CD4-positive, alpha-beta T cell treated with Interleukin-4 for 4 hours (primary cell): Measurements from ENCODE around the gene PLPP3.

Experiments used
- DNase-seq: peaks from one replicate; pipeline ENCODE4 v3.0.0-alpha.2; 2020

PLPP3 gene

GRCh38 chr1:56517404-56518130, 61.8 kb downstream of the PLPP3 start:
- no peak for DNase-seq

GRCh38 chr1:56516539-56517252, 62.7 kb downstream of the PLPP3 start:
- no peak for DNase-seq

- no peak for DNase-seq
These were observed 63.3 kb downstream of the PLPP3 start for GRCh38 chr1:56515898-56516538.

- DNase-seq, result no peak
These were observed 66.5 kb downstream of the PLPP3 start for GRCh38 chr1:56512724-56513494.

- no peak for DNase-seq
These were observed 67.6 kb downstream of the PLPP3 start for GRCh38 chr1:56511766-56512165.

GRCh38 chr1:56511364-56511763, 68.0 kb downstream of the PLPP3 start:
- DNase-seq, result no peak

GRCh38 chr1:56510642-56511021, 68.7 kb downstream of the PLPP3 start:
- no peak for DNase-seq

GRCh38 chr1:56509713-56510641, 69.4 kb downstream of the PLPP3 start:
- DNase-seq, result no peak

- DNase-seq, result no peak
These were observed 70.8 kb downstream of the PLPP3 start for GRCh38 chr1:56508523-56508983.

GRCh38 chr1:56507925-56508522, 71.3 kb downstream of the PLPP3 start:
- no peak for DNase-seq

- no peak for DNase-seq
These were observed 72.3 kb downstream of the PLPP3 start for GRCh38 chr1:56506951-56507491.

GRCh38 chr1:56505792-56506743, 73.3 kb downstream of the PLPP3 start:
- no peak for DNase-seq

- DNase-seq, result no peak
These were observed 76.6 kb downstream of the PLPP3 start for GRCh38 chr1:56502700-56503245.

GRCh38 chr1:56501888-56502287, 77.5 kb downstream of the PLPP3 start:
- no peak for DNase-seq

GRCh38 chr1:56501426-56501825, 77.9 kb downstream of the PLPP3 start:
- no peak for DNase-seq

- no peak for DNase-seq
These were observed 82.3 kb downstream of the PLPP3 start for GRCh38 chr1:56496821-56497772.

- DNase-seq, result no peak
These were observed 83.2 kb downstream of the PLPP3 start for GRCh38 chr1:56496158-56496557.

- no peak for DNase-seq
These were observed 83.8 kb downstream of the PLPP3 start for GRCh38 chr1:56495538-56495937.

- DNase-seq, result no peak
These were observed 85.1 kb downstream of the PLPP3 start for GRCh38 chr1:56494306-56494705.
